H9 (cell line): ENCODE measurements around the gene TMEM239. TPM values are rescaled to one million over a fixed set of nuclear protein-coding genes. Genes with fewer than 3 reads are reported as not detected.

Source experiments
- DNase-seq: peaks from one replicate; pipeline ENCODE4 v3.0.0-alpha.2; 2017
- H2AFZ ChIP-seq: one replicate; pipeline ENCODE4 v1.6.1; 2013; ENCODE audit warnings: mild to moderate bottlenecking, low read length, control low read depth, moderate library complexity
- H2AK5ac ChIP-seq: 2 replicates; pipeline ENCODE4 v1.6.1; 2013; ENCODE audit warnings: low read length, control low read depth, mixed read lengths; ENCODE audit not compliant: insufficient read length
- H2BK120ac ChIP-seq: one replicate; pipeline ENCODE4 v1.6.1; 2013; ENCODE audit warnings: low read depth, mild to moderate bottlenecking, low read length, control low read depth, inconsistent platforms; ENCODE audit not compliant: poor library complexity, severe bottlenecking
- H2BK12ac ChIP-seq: 2 replicates; pipeline ENCODE4 v1.6.1; 2013; ENCODE audit warnings: low read length, control low read depth, mixed read lengths, low read depth; ENCODE audit not compliant: insufficient read length
- H2BK15ac ChIP-seq: 2 replicates; pipeline ENCODE4 v1.6.1; 2013; ENCODE audit warnings: low read depth, low read length, control low read depth
- H2BK20ac ChIP-seq: one replicate; pipeline ENCODE4 v1.6.1; 2013; ENCODE audit warnings: low read depth, mild to moderate bottlenecking, low read length, control low read depth, inconsistent platforms; ENCODE audit not compliant: poor library complexity, severe bottlenecking
- H2BK5ac ChIP-seq: 2 replicates; pipeline ENCODE4 v1.6.1; 2013; ENCODE audit warnings: low read length, control low read depth, mixed read lengths; ENCODE audit not compliant: insufficient read length
- H3K14ac ChIP-seq: 2 replicates; pipeline ENCODE4 v1.6.1; 2013; ENCODE audit warnings: low read length, control low read depth; ENCODE audit not compliant: insufficient read depth
- H3K18ac ChIP-seq: 2 replicates; pipeline ENCODE4 v1.6.1; 2013; ENCODE audit warnings: low read depth, mild to moderate bottlenecking, mixed read lengths, low read length, control low read depth; ENCODE audit not compliant: insufficient read length
- H3K23ac ChIP-seq: 2 replicates; pipeline ENCODE4 v1.6.1; 2013; ENCODE audit warnings: low read length, control low read depth, mixed read lengths, low read depth; ENCODE audit not compliant: insufficient read length
- H3K23me2 ChIP-seq: 2 replicates; pipeline ENCODE4 v1.6.1; 2013; ENCODE audit warnings: low read depth, mild to moderate bottlenecking, mixed read lengths, low read length, control low read depth; ENCODE audit not compliant: insufficient read length, poor library complexity, severe bottlenecking
- H3K27ac ChIP-seq: 2 replicates; pipeline ENCODE4 v1.5.1; 2013; ENCODE audit warnings: low read length, control low read depth, mixed read lengths, low read depth; ENCODE audit not compliant: insufficient read length
- H3K27me3 ChIP-seq: 2 replicates; pipeline ENCODE4 v1.6.1; 2013; ENCODE audit warnings: low read length, control low read depth, inconsistent platforms; ENCODE audit not compliant: insufficient read depth
- H3K4ac ChIP-seq: 2 replicates; pipeline ENCODE4 v1.6.1; 2013; ENCODE audit warnings: low read depth, mild to moderate bottlenecking, control low read depth, inconsistent platforms, low read length, moderate library complexity
- H3K4me1 ChIP-seq: 2 replicates; pipeline ENCODE4 v1.6.1; 2013; ENCODE audit warnings: low read length, control low read depth, inconsistent platforms; ENCODE audit not compliant: insufficient read depth
- H3K4me2 ChIP-seq: 2 replicates; pipeline ENCODE4 v1.6.1; 2013; ENCODE audit warnings: low read length, control low read depth, mixed read lengths; ENCODE audit not compliant: insufficient read length, insufficient read depth
- H3K56ac ChIP-seq: 2 replicates; pipeline ENCODE4 v1.6.1; 2013; ENCODE audit warnings: low read depth, mild to moderate bottlenecking, mixed read lengths, low read length, control low read depth; ENCODE audit not compliant: insufficient read length
- H3K79me1 ChIP-seq: 2 replicates; pipeline ENCODE4 v1.6.1; 2013; ENCODE audit warnings: low read depth, mild to moderate bottlenecking, moderate library complexity, low read length, control low read depth, inconsistent platforms; ENCODE audit not compliant: insufficient read depth, poor library complexity, severe bottlenecking
- H3K79me2 ChIP-seq: 2 replicates; pipeline ENCODE4 v1.6.1; 2013; ENCODE audit warnings: low read length, control low read depth, inconsistent platforms; ENCODE audit not compliant: insufficient read depth
- H3K9ac ChIP-seq: 2 replicates; pipeline ENCODE4 v1.6.1; 2013; ENCODE audit warnings: low read length, control low read depth, mixed read lengths; ENCODE audit not compliant: insufficient read length; ENCODE audit errors: extremely low read depth
- H3K9me3 ChIP-seq: one replicate; pipeline ENCODE4 v1.6.1; 2013; ENCODE audit warnings: low read depth, low read length, inconsistent platforms; ENCODE audit not compliant: control insufficient read depth
- H3T11ph ChIP-seq: one replicate; pipeline ENCODE4 v1.6.1; 2013; ENCODE audit warnings: mild to moderate bottlenecking, low read length, control low read depth, inconsistent platforms
- H4K20me1 ChIP-seq: one replicate; pipeline ENCODE4 v1.6.1; 2013; ENCODE audit not compliant: control insufficient read depth, insufficient read length, insufficient read depth
- H4K5ac ChIP-seq: 2 replicates; pipeline ENCODE4 v1.6.1; 2013; ENCODE audit warnings: low read depth, mild to moderate bottlenecking, mixed read lengths, low read length, control low read depth; ENCODE audit not compliant: insufficient read length
- H4K8ac ChIP-seq: replicated peaks from 2 replicates; pipeline ENCODE4 v1.6.1; 2013; ENCODE audit warnings: low read length, control low read depth, mixed read lengths, low read depth; ENCODE audit not compliant: insufficient read length
- H4K91ac ChIP-seq: 2 replicates; pipeline ENCODE4 v1.6.1; 2013; ENCODE audit warnings: low read depth, mild to moderate bottlenecking, moderate library complexity, mixed read lengths, low read length, control low read depth; ENCODE audit not compliant: insufficient read length
- H3K27ac Mint-ChIP-seq, 3 experiments: 2 replicates in 2 of 3; 3 replicates in 1 of 3; pipeline ENCODE4 v1.8.0; 2020 to 2021; ENCODE audit warnings: mixed read lengths in 3 of 3, mild to moderate bottlenecking in 1 of 3, moderate library complexity in 1 of 3
- H3K27me3 Mint-ChIP-seq: 2 replicates; pipeline ENCODE4 v1.8.0; 2021; ENCODE audit warnings: low read depth, mild to moderate bottlenecking, moderate library complexity, mixed read lengths
- H3K36me3 Mint-ChIP-seq, 3 experiments: 2 replicates in 2 of 3; 3 replicates in 1 of 3; pipeline ENCODE4 v1.8.0; 2020 to 2021; ENCODE audit warnings: low read depth in 3 of 3, mixed read lengths in 3 of 3; ENCODE audit not compliant: insufficient read depth in 1 of 3
- H3K4me1 Mint-ChIP-seq, 2 experiments: 2 replicates each; pipeline ENCODE4 v1.8.0; 2020; ENCODE audit warnings: mixed read lengths in 2 of 2
- H3K4me3 Mint-ChIP-seq, 2 experiments: 2 replicates in 1 of 2; 3 replicates in 1 of 2; pipeline ENCODE4 v1.8.0; 2020 to 2021; ENCODE audit warnings: mild to moderate bottlenecking in 2 of 2, mixed read lengths in 2 of 2, moderate library complexity in 1 of 2
- H3K9me3 Mint-ChIP-seq, 2 experiments: 2 replicates in 1 of 2; 3 replicates in 1 of 2; pipeline ENCODE4 v1.8.0; 2020; ENCODE audit warnings: mild to moderate bottlenecking in 2 of 2, mixed read lengths in 2 of 2, moderate library complexity in 1 of 2
- CTCF ChIP-seq: fragments of 200-600 bp; sonication (generic); conservative IDR thresholded peaks from 3 replicates; pipeline ENCODE4 v1.8.0; 2021; ENCODE audit warnings: antibody characterized with exemption, mild to moderate bottlenecking
- WGBS: extraction: QIAGEN DNeasy Blood & Tissue Kit; methylation state at CpG from one replicate; pipeline ENCODE4 v1.1.7; 2013; ENCODE audit warnings: missing lambda C conversion rate, low lambda C conversion rate, mixed read lengths; ENCODE audit not compliant: insufficient read length; ENCODE audit errors: extremely low coverage; 5-methylcytosine and 5-hydroxymethylcytosine counted together
- total RNA-seq: library from RNA; stranded (reverse); gene quantifications from 2 replicates; pipeline ENCODE4 v1.2.1, GENCODE V29; 2021

Gene TMEM239
- total RNA-seq, 1 experiment from 2014 or later = not detected

- Histone ChIP-seq H2AFZ (no peak overlapping the region), H3K18ac (no peak overlapping the region), H3K9me3 (no peaks in the 10 kb centered on the region), H3K56ac (no peak overlapping the region), H3K23me2 (peaks cover 7% of the 10 kb centered on the region), H2BK120ac (no peak overlapping the region), H3K4me2 (peak overlapping the region; percentile 63), H3K9ac (no peak overlapping the region), H4K5ac (no peak overlapping the region), H3K14ac (no peak overlapping the region), H4K8ac (no peak overlapping the region), H3K4ac (no peak overlapping the region), H2BK20ac (no peak overlapping the region), H4K91ac (no peak overlapping the region), H3K27me3 (peaks cover 42% of the 10 kb centered on the region), H3K27ac (no peak overlapping the region), H4K20me1 (no peaks in the 10 kb centered on the region), H2AK5ac (no peak overlapping the region), H2BK15ac (no peak overlapping the region), H3K4me1 (peaks cover 7% of the 10 kb centered on the region; the same call in 1 of the 2 replicates), H3K23ac (no peak overlapping the region), H2BK12ac (no peak overlapping the region), H2BK5ac (no peak overlapping the region), H3K79me2 (no peaks in the 10 kb centered on the region), H3K79me1 (no peaks in the 10 kb centered on the region), H3T11ph (no peak overlapping the region)
- peak; percentile 36 for DNase-seq
- Mint-ChIP-seq H3K36me3 (no peaks in the 10 kb centered on the region; a peak in 1 of 7 replicates), H3K27me3 (peaks cover 76% of the 10 kb centered on the region), H3K9me3 (peaks cover 3 to 5% of the 10 kb centered on the region in 2 experiments; a peak in 3 of 5 replicates), H3K27ac (no peak overlapping the region), H3K4me3 (peak overlapping the region in 1 of 2 experiments; percentile 16; a peak in 1 of 5 replicates), H3K4me1 (peaks cover 20 to 29% of the 10 kb centered on the region in 2 experiments)
- no CpG with 5 or more reads among the region's 22 CpGs for WGBS
- no peak for TF ChIP-seq CTCF
These were observed 10.3 kb upstream of the TMEM239 start for GRCh38 chr20:2805689-2806350.
